Testis (tissue), 2 donors: ENCODE data around the gene VPS72.

Experiments used
- CTCF ChIP-seq, 3 experiments: fragments of 450-650 bp in 2 of 3; fragments of 200-600 bp in 1 of 3; sonication (generic) in 1 of 3; IDR thresholded peaks; one replicate each; pipeline ENCODE4 v1.5.1; 2016 to 2019; ENCODE audit warnings: antibody characterized with exemption in 3 of 3, mild to moderate bottlenecking in 2 of 3, moderate library complexity in 1 of 3
- POLR2A ChIP-seq: fragments of 450-650 bp; IDR thresholded peaks from one replicate; pipeline ENCODE4 v1.6.1; 2017; ENCODE audit warnings: antibody characterized with exemption, mild to moderate bottlenecking, moderate library complexity

DNA sequence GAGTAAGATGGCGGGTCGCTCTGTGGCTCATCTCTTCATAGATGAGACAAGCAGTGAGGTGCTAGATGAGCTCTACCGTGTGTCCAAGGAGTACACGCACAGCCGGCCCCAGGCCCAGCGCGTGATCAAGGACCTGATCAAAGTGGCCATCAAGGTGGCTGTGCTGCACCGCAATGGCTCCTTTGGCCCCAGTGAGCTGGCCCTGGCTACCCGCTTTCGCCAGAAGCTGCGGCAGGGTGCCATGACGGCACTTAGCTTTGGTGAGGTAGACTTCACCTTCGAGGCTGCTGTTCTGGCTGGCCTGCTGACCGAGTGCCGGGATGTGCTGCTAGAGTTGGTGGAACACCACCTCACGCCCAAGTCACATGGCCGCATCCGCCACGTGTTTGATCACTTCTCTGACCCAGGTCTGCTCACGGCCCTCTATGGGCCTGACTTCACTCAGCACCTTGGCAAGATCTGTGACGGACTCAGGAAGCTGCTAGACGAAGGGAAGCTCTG, 31.2 kb downstream of the VPS72 start:
- TF ChIP-seq CTCF (IDR thresholded peaks at IDR 0.05) (no peak), POLR2A (no peak)
